NB4 (cell line): ENCODE results near the gene DHPS.
A peak's percentile ranks its signal among the peaks of the same experiment; 100 is the strongest.
"Not testable (repeated sequence)": the region's sequence is repeated elsewhere in the genome, so short reads cannot be mapped to it uniquely, and the experiment has no call there.

Experiments used
- DNase-seq: peaks from one replicate; pipeline ENCODE4 v3.0.0; 2010; ENCODE audit warnings: low read depth
- H3K4me3 ChIP-seq: one replicate; pipeline ENCODE4 v1.5.1; 2011; ENCODE audit warnings: mild to moderate bottlenecking, low read depth, low read length, moderate library complexity
- MYC ChIP-seq: IDR thresholded peaks from 2 replicates; pipeline ENCODE4 v1.6.1; 2011; ENCODE audit warnings: low read depth, low read length
- POLR2A ChIP-seq: IDR thresholded peaks from 2 replicates; pipeline ENCODE4 v1.6.1; 2011; ENCODE audit warnings: mild to moderate bottlenecking; ENCODE audit not compliant: insufficient read length; ENCODE audit errors: extremely low read depth
- TF ChIP-seq, protein P1 (sequence below): IDR thresholded peaks from 2 replicates; pipeline ENCODE4 v1.6.1; 2011; ENCODE audit warnings: low read depth, low read length
- TF ChIP-seq, protein P2 (sequence below): IDR thresholded peaks from one replicate; pipeline ENCODE4 v1.5.1; 2012; ENCODE audit warnings: low read depth, low read length

The DHPS gene

DNA sequence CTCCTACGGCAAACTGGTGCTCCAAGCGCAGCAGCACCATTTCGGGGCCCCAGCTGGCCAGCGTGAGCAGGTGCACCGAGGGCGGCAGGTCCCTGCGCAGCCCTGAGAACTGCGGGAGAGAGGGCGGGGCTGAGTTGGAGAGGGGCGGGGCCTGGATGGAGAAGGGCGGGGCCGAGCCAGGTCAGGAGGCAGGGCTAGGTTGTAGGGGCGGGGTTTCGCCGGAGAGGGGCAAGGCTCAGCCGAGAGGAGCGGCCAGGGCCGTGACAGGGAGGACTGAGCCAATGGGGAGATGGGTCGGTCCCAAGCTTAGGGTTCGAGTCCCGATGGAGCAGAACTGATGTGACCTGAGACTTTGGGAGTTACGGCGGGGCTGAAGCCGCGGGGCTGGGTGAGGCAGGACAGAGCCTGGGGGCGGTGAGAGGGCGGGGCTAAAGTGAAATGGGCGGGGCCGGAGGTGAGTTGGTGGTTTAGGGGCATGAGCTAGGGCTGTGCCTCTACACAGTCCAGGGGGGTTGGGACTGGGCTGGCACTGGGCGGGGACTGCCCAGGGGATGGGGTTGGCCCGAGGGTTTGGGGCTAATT lies 34.1 kb downstream of the DHPS start:
- TF ChIP-seq MYC (no peak), POLR2A (no peak)
- TF ChIP-seq, protein P1, sequence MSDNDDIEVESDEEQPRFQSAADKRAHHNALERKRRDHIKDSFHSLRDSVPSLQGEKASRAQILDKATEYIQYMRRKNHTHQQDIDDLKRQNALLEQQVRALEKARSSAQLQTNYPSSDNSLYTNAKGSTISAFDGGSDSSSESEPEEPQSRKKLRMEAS = no peak
- TF ChIP-seq, protein P2, sequence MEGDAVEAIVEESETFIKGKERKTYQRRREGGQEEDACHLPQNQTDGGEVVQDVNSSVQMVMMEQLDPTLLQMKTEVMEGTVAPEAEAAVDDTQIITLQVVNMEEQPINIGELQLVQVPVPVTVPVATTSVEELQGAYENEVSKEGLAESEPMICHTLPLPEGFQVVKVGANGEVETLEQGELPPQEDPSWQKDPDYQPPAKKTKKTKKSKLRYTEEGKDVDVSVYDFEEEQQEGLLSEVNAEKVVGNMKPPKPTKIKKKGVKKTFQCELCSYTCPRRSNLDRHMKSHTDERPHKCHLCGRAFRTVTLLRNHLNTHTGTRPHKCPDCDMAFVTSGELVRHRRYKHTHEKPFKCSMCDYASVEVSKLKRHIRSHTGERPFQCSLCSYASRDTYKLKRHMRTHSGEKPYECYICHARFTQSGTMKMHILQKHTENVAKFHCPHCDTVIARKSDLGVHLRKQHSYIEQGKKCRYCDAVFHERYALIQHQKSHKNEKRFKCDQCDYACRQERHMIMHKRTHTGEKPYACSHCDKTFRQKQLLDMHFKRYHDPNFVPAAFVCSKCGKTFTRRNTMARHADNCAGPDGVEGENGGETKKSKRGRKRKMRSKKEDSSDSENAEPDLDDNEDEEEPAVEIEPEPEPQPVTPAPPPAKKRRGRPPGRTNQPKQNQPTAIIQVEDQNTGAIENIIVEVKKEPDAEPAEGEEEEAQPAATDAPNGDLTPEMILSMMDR = no peak
- DNase-seq = peak; percentile 23
- H3K4me3 ChIP-seq = no peak overlapping the region

DNA sequence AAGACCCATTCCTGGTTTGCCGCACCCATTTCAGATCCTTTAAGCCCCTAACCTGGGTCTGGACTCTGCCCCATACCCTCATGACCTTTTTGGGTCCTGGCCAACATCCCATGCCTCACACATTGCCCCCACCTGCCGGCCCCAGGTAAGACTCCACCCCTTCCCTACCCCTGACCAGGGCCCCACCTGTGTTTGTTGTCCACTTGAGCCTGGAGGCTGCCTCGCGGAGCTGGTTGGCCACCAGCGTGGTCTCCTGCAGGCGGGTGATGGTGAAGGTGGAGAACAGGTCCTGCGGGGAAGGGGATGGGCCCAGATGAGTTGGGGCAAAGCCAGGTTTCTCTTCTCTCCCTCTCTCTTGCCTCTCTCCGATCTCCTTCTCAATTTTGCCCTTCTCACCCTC lies 34.6 kb downstream of the DHPS start:
- TF ChIP-seq POLR2A = no peak
- TF ChIP-seq, protein P1 = no peak
- TF ChIP-seq, protein P2 = no peak
- TF ChIP-seq MYC = no peak
- H3K4me3 ChIP-seq = no peak overlapping the region
- DNase-seq = no peak

DNA sequence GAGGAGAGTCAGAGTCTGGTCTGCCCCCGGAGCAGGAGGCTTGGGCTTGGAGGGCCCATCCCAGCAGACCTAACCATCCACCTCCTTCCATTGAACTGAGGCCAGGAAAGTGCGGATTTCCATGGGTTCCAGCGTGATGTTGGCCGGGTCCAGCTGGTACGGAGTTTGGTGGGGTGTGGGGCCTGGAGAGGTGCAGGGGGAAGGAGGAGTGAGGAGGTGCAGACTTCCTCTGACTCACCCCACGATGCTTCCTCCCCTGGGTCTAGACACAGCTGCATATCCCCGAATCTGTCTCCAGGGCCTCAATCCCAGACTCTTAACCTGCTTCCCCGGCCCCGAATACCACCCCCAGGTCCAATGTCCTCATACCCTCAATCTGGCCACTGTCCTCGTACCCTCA lies 35.1 kb downstream of the DHPS start:
- TF ChIP-seq, protein P1 = no peak
- TF ChIP-seq, protein P2 = no peak
- no peak for TF ChIP-seq MYC
- no peak for TF ChIP-seq POLR2A
- DNase-seq = peak; percentile 25
- no peak overlapping the region for H3K4me3 ChIP-seq

DNA sequence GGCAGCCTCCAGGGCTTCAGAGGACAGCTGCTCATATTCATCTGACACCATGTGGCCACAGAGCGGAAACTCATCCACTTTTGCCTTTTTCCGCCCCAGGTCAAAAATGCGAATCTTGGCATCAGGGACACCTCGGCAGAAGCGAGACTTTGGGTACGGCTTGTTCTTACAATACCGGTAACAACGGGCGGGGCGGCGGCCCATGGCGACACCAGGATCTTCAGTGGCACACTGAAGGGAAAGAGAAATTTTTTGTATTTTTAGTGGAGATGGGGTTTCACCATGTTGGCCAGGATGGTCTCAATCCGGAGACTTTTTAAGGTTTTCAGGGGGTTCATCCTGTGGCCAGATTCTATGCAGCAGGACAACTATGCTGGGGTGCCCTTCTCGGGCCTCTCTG lies 38.0 kb downstream of the DHPS start:
- H3K4me3 ChIP-seq, DNase-seq: not testable (repeated sequence)

DNA sequence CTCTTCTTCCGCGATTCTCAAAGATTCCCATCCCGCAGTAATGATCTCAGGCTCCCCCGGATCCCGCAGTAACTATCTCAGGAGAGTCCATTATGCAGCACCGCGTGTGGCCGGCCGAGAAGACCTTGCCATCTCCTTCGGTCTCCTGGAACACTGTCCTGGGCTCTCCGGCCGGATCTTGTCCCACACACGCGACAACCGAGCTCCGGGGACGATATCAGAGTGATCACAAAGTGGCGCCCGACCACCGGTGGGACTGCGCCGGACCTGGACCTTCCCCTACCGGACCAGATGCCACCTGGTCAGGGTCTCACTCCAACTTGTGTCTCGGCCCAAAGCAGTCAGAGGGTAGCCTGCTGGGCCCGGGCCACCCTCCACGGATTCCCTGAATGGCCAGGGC lies 39.2 kb downstream of the DHPS start:
- TF ChIP-seq, protein P2 = no peak
- TF ChIP-seq POLR2A (no peak), MYC (no peak)
- TF ChIP-seq, protein P1 = no peak
- H3K4me3 ChIP-seq = no peak overlapping the region
- no peak for DNase-seq

DNA sequence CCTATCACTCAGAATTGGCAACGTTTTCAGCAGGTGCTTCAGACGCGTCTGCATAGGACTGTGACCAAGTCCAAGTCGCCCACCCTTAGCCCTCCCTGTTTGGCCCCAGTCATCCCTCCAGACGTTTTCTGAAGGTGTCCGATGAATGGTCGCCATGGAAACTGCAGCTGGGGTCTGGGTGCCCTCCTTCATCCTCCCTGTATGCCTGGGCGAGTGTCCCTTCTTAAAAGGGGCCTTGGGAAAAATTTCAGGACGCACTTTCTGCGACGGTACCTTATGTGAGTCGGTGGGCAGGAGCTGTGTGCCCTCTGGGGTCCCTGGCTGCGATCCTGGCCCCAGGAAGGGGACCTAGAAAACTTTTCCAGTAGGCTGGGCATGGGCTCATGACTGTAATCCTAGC lies 40.2 kb downstream of the DHPS start:
- no peak for TF ChIP-seq POLR2A
- TF ChIP-seq, protein P2 = no peak
- TF ChIP-seq, protein P1 = no peak
- no peak for TF ChIP-seq MYC
- no peak for DNase-seq
- H3K4me3 ChIP-seq = no peak overlapping the region
